Hematopoietic multipotent progenitor cell treated with erythropoietin and hydrocortisone succinate and interleukin-3 and kit ligand, for 6 days (in vitro differentiated cells): ENCODE data around the gene STX5.
"Not testable (repeated sequence)": the region's sequence is repeated elsewhere in the genome, so short reads cannot be mapped to it uniquely, and the experiment has no call there.

Experiments used
- DNase-seq: peaks from one replicate; pipeline ENCODE4 v3.0.0-alpha.2; 2015

Gene STX5

DNA sequence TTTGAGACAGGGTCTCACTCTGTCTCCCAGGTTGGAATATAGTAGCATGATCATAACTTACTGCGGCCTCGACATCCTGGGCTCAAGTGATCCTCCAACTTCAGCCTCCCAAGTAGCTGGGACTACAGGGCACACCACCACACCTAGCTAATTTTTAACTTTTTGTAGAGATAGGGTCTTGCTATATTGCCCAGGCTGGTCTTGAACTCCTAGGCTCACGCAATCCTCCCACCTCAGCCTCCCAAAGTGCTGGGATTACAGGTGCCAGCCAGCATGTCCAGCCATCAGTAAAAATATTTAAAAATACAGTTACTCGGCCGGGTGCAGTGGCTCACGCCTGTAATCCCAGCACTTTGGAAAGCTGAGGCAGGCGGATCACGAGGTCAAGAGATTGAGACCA is 3.7 kb downstream of the STX5 start:
- not testable (repeated sequence) for DNase-seq

DNA sequence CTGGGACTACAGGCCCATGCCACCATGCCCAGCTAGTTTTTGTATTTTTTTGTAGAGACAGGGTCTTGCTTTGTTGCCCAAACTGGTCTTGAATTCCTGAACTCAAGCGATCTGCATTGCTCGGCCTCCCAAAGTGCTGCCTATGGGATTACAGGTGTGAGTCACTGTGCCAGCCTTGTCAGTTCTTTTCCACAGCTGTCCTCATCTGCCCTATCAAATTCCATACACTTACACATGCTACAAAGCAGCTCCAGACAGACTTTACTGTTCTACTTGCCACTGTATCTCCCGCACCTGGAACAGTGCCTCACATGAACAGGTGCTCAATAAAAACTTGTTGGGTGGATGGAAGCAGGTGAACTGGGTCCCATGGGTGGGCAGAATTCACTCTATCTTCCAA is 8.2 kb downstream of the STX5 start:
- DNase-seq = no peak

DNA sequence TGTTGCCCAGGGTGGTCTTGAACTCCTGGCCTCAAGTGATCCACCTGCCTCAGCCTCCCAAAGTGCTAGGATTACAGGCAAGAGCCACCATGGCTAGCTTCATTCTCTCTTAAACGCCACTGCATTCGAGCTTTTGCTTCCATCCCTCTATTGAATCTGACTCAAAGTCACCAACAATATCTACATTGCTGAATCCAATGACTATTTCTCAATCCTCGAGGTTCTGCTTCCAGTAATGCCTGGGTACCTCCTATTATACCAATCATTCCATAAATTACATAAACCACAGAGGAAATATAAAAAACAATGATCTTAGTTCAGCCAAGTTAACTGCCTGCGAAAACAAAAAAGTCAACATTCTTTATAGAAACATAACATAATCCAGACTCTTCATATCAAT is 14.7 kb downstream of the STX5 start:
- no peak for DNase-seq

DNA sequence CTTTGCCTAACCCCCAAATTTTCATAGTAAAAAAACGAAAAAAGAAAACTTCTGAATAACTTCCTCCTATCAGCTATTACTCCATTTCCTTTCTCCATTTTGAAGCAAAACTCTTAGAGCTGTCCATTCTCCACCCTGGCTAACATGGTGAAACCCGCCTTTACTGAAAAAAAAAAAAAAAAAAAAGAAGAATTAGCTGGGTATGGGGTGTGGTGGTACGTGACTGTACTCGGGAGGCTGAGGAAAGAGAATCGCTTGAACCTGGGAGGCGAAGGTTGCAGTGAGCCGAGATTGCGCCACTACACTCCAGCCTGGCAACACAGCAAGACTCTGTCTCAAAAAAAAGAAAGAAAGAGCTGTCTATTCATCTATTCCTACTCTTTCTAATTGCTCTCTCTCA is 15.3 kb downstream of the STX5 start:
- no peak for DNase-seq

DNA sequence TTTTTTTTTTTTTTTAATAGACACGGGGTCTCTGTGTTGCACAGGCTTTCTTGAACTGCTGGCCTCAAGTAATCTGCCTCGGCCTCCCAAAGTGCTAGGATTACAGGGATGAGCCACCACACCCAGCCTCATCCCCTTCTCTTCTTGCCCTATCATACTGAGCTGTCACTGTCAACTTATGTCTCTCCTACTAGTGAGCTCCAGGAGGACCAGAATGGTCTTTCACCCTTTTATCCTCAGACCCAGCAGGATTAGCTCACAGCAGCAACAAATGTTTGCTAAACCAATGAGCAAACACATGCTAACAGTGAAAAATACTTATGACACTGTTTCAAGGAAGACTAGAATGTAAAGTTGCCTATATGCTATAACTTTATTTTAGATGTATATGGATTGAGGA is 20.2 kb downstream of the STX5 start:
- DNase-seq = no peak

DNA sequence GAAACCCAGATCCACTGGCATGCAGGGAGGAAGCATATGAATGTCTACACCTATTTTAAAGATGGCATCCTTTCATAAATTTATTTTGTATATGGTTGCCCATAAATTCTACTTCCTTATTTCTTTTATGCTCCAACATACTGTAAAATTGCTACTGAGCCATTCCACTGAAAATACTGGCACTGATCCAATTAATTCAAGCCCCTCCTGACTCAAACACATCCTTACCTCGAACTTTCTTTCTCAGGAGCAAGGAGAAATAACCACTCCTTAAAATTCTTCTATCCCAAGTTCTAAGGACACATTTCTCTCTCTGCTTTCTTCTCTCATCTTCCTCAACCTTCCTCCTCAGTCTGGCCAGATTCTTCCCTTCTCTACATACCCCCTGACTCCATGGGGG is 21.1 kb downstream of the STX5 start:
- DNase-seq = no peak

DNA sequence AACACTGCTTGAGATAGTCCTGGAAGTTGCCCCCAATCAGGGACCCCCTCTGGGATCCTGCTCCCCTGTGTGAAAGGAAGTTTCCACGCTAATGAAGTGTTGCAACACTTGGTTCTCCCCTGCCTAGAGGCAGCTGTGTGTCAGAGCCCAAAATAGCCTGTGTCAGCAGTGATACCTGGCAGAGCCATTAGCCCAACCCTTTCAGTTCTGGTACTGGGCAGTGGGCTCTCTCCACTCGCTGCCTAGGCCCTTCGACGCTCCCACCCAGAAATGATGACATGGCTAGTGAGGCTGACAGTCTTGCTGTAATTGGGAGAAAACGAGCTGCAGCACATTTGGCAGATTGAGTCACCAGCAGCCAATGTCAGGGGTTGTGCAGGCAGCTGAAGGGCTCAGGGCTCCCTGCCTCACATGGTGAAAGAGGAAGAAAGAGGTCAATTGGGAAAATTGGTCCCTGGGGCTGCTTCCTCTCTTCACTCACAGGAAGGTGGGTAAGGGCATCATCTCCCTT is 25.2 kb downstream of the STX5 start:
- DNase-seq = peak; percentile 16

DNA sequence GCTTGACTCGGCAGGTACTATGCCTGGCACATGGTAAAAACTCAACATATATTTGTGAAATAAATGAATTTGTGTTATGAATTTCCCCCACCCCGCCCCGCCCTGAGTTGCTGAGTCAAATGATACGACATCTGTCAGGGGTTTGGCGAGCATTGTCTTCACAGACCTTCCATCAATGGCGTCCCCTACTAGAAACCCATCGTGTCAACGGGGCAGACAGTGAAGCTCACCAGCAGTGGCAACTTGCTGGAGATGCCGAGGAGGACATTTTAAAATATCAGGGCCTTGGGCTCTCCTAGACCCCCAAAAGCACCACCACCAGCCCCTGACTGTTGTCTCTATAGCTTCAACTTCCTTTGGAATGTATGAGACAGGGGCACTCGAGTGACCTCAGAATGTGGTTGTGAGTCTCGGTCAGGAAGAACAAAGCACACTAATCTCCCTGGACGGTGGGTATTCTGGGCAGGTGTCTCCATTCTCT is 25.9 kb downstream of the STX5 start:
- peak; percentile 63 for DNase-seq

DNA sequence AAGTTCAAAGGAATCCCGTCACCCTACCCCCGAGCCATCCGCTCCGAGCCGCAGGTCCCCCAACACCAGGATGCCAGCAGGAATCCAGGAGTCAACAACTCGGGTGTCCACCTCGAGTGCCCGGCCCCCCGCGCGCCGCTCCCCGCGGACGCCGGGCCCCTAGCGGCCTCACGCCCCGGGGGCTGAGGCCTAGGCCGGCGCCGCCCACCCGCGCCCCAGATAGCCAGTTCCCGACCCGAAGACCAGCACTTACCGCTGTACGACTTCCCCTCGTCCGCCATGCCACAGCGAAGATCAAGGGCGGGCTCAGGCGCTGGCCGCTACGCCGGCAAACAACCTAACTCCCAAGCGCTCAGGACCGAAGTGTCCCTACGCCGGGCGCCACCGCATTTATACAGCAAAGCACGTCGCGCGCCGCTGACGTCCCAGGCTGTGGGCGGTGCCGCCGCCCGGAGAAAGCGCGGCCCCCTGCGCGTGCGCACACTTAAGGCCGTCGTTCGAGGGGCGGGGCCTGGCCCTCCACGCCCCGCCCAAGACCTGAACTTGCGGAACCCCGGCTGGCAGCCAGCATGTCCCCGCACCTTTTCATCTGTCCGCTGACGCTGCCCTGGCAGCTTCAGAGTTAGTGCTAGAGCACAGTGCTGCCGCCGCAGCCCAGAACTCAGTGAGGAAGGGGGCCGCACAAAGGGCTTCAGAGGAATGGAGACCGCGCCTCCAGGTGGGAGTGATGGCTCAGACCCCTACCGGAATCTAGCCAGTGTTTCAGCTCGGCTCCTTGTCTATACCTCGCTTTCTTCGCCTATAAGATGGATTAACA is 26.6 kb downstream of the STX5 start, which contains the start of gene NXF1:
TSS of gene NXF1 (minus strand) at position 365 of the 817 bp plus-strand sequence. CDS start at position 281, 84 bp downstream.
- DNase-seq = peak; percentile 97

DNA sequence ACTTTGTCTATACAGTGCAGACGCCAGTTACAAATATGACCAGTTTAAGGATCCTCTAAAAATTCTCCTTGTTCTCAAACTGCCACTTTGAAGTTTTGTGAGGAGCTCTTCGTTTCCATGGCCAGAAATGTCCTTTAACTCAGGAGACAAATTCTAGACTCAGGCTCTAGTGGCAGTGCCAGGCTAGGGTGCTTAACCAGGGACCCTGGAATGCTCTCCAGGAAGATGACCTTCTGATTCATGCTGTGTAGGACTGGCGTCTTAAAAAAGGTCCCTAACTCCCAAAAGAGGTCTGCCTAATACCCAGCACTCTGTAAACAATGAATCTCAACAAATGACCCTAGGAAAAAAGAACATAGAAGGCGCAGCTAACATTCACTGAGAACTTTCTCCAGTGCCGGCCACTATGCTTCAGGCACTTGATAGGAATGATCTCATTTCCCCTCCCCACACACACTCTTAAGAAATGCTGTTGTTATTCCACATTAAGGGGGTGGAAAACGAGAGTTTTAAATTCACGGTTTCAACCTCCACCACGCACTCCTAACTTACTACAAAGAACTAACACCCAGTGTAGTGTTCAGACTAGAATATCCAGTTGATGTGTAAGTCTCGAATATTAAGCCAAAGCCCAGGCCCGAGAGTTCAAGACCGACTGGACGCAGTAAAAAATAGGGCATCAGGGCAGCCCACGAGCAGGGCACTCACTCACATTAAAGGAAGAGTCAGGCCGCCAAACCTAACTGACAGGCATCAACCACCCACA is 27.4 kb downstream of the STX5 start:
- DNase-seq = peak; percentile 37

DNA sequence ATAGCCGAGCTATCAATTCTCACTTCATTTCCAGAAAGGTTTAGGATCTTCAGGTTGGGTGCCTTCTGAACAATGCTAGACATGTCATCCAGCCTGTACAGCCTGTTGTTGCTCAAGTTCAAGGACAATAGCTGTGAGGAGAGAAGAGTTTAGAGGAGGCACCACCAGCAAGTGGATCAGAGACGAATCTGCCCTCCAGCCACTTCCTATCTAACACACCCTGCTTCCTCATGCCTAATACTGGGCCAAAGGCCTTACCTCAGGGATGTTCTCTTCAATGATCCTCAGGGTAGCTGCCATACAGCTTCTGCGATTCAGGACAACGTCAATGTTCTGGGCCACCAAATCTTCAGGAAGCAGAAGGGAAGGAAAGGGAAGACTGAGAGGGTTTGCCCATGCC is 30.8 kb downstream of the STX5 start:
- no peak for DNase-seq

DNA sequence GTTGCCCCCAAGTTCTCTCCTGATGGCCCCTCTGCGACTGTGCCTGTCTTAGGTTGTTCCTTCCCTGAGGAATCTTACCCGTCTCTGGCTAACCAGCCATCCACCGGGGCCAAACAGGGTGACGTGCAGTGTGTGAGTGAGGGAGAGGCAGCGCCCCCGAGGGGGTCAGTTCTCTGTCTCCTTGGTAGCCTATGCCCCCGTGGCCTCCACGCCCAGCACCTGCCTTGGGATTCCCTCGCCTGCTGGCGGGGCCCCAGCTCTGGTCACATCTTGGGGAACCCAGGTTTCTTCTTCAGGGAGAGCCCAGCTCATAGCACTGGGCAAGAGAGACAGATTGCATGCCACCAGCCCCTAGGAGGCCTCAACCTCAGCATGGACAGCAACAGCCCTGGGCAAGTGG is 32.4 kb downstream of the STX5 start:
- DNase-seq = no peak

DNA sequence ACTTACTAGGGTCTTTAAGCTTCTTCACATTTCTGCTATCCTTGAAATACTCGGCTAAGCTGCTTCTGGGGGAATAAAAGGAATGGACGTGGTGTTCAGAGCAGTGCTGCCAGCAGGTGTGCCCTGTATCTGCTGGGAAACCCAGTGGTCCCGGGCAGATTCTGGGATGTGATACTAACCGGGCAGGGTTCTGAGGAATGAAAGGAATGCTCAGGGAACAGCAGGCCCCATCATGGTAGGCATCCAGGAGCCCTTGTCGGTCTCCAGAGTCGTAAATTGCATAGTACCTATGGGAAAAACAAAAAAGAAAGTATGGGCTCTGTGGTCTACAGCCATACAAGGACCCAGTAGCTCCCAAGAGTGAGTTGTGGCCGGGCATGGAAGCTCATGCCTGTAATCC is 35.6 kb downstream of the STX5 start:
- DNase-seq = no peak

DNA sequence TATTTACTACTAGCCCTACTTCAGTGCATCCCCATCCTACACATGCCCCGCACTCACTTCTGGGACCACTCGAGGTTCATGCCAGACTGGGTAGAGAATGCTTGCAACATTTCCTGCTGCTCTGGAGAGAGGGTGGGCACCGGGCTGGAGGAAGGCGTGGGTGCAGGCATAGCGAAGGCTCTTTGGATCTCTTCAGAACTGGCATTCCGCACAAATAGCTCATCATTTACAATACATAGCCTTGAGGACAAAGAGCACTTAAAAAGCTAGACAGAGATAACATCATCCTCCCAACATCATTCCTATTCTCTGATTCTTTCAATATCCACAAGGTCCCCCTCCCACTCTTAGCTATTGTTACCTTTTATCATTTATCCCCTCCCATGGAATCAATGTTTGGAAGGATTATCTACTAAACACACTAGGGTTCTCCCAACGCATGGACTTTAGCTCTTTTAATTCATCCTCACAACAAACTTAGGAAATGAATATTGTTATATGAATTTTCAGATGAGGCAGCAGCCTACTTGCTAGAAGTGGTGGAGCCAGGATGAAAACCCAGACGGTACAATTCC is 37.6 kb downstream of the STX5 start:
- DNase-seq = no peak

DNA sequence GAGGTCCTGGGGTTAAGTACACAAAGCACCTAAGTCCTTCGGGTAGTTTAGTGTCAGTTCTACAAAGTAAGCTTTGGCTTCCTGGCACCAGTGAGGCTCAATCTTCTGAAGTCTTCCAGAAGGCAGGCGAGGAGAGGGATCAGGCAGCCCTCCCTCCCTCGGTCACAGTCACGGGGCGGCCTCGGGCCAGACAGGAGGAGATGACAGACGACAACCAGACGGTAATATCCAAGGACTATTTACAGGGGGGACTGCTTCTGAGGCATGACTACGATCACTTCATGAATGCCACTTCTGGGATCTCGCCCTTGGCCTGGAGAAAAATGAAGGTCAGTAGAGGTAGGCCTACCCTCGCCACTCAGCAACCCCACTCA is 39.7 kb downstream of the STX5 start:
- no peak for DNase-seq

DNA sequence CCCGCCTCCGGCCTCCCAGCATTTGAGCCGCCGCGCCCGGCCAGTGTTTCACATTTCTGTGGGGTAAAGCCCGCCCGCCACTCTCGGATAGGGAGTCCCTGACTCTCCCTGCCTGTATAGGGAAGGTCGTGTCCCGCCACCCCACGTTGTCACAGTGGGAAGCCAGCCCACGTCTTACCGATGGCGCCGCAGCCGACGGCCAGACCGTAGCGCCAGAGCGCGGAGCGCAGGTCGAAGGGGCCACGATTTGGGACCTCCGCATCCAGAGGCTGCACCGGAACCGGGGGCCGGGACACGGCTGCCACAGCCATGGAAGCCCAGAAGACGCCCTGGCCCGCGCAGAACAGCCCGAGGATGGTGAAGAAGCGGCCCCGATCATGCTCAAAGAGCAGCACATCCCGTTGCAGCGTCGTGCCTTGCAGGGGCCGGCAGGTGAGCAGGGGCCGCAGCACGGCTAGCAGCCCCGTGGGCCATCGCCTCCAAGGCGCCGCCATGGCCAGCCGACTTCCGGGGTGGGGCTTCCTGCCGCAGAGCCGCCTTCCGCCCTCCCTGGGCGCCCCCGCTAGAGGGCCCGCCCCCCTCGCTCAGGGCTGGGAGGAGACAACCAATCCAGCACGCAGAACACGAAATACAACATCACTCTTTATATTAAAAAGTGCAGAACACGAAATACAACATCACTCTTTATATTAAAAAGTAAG is 40.2 kb downstream of the STX5 start, which contains the start of gene TMEM223:
TSS of gene TMEM223 (minus strand) at position 506 of the 701 bp plus-strand sequence. CDS start at position 494, 12 bp downstream.
- DNase-seq = peak; percentile 95

DNA sequence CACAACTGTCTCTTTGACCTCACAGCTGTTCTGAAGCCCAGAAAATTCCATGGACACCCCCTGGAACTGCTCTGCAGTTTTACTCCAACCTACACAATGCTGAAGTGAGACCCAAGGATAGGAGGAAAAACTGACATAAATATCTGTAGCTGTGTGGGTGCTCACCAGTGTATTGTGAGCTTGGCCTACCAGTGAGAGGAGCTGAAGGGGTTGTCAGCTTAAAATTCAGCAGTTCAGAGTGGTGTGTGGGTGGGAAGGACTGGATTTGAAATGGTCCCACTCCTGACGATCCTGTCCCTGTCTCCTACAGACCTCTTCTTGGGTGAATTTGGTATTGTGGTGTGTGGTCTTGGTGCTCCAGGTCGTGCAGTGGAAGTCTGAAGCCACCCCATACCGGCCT is 42.3 kb downstream of the STX5 start:
- DNase-seq = no peak

DNA sequence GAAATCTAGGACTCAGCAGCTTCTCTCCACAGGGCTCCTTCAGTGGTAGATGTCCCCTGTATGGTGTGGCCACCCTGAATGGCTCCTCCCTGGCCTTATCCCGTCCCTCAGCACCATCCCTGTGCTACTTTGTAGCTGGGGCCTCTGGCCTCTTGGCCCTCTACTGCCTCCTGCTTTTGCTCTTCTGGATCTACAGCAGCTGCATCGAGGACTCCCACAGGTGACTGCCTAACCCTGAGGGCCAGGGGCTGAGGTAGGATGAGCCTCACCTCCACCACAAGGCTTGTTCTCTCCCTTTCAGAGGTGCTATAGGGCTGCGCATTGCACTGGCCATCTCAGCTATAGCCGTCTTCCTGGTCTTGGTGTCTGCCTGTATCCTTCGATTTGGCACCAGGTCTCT is 42.9 kb downstream of the STX5 start:
- DNase-seq = no peak

DNA sequence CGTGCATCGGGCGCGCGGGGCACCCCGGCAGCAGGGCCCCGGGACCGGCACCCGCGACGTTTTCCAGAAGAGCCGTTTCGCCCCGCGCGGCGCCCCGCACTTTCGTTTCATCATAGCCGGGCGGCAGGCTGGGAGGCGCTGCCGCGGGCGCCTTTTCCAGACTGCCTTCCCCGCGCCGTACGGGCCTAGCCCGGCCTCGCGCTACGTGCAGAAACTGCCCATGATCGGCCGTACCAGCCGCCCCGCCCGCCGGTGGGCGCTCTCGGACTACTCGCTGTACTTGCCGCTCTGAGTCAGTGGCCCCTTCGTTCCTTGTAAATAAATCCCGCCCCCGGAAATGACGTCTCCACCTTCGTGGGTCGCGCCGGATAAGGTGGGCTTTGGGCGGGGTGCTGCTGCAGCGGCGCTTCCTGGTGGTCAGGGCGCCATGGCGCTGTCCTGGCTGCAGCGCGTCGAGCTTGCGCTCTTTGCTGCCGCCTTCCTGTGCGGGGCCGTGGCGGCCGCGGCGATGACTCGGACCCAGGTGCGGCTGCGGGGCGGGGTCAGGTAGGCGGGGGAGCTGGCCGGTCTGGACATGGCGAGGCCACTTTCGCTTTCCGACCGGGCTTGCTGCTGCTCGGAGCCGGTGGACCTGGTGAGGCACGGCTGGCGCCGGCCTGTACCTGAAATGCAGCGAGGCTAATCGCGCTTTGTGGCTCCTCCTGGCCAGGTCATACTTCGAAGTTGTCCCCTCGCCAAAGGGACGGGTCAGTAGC is 44.7 kb downstream of the STX5 start, which contains the start of gene TMEM179B:
TSS of gene TMEM179B (plus strand) at position 398 of the 755 bp plus-strand sequence. CDS start at position 428, 30 bp downstream.
- peak; percentile 100 for DNase-seq

DNA sequence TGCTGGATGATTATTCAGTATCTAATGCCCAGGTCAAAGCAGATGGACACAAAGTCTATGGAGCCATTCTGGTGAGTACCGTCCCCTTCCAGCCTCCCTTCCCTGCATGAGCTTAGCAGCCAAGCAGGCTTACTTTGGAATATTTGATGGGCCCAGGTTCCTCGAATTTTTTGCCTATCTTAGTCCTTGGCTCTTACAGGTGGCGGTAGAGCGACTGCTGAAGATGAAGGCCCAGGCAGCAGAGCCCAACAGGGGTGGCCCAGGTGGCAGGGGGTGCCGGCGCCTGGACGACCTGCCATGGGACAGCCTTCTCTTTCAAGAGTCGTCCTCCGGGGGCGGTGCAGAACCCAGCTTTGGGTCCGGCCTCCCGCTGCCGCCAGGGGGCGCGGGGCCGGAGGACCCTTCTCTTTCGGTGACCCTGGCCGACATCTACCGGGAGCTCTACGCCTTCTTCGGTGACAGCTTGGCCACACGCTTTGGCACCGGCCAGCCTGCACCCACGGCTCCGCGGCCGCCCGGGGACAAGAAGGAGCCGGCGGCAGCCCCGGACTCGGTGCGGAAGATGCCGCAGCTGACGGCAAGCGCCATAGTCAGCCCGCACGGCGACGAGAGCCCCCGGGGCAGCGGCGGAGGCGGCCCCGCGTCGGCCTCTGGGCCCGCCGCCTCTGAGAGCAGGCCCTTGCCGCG is 45.4 kb downstream of the STX5 start:
- peak; percentile 94 for DNase-seq

DNA sequence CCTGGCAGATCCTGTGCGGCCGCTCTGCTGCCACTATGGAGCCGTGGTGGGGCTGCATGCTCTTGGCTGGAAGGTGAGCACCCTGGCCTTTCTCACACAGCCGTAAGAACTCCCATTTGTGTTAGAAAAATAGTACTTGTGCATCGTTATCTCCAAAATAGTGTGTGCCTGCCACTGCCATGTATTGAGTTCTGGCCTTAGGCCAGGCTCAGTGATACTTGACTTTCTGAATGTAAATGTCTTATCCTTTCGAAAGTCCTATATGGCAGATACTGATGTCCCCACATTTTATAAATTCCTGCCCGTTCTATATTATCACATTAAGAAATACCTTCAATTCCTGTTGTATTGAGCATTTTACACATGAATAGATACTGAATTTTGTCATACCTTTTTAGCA is 49.1 kb downstream of the STX5 start:
- DNase-seq = peak; percentile 15
